Mesothelial cell of epicardium (in vitro differentiated cells): ENCODE results near the gene ACIN1. TPM values are rescaled to one million over a fixed set of nuclear protein-coding genes. Genes with fewer than 3 reads are reported as not detected.

Experiments used
- DNase-seq, 2 experiments: peaks; one replicate each; pipeline ENCODE4 v3.0.0; 2021; ENCODE audit warnings: low spot score in 2 of 2; ENCODE audit not compliant: unreplicated experiment in 2 of 2
- H3K27ac Mint-ChIP-seq: 2 replicates; pipeline ENCODE4 v1.8.0; 2021; ENCODE audit warnings: mixed read lengths
- H3K27me3 Mint-ChIP-seq: 2 replicates; pipeline ENCODE4 v1.8.0; 2021; ENCODE audit warnings: low read depth, mixed read lengths
- H3K36me3 Mint-ChIP-seq: 2 replicates; pipeline ENCODE4 v1.8.0; 2021; ENCODE audit warnings: mixed read lengths
- H3K4me1 Mint-ChIP-seq: 2 replicates; pipeline ENCODE4 v1.8.0; 2021; ENCODE audit warnings: mixed read lengths
- H3K4me3 Mint-ChIP-seq: 2 replicates; pipeline ENCODE4 v1.8.0; 2021; ENCODE audit warnings: mild to moderate bottlenecking, moderate library complexity, mixed read lengths
- H3K9me3 Mint-ChIP-seq: 2 replicates; pipeline ENCODE4 v1.8.0; 2021; ENCODE audit warnings: mixed read lengths
- total RNA-seq: library from RNA; stranded (reverse); gene quantifications from 3 replicates; pipeline ENCODE4 v1.2.1, GENCODE V29; 2021
- TF ChIP-seq, protein P1 (sequence below): fragments of 200-600 bp; sonication (generic); IDR thresholded peaks from one replicate; pipeline ENCODE4 v1.5.0; 2021; ENCODE audit warnings: antibody characterized with exemption; ENCODE audit not compliant: unreplicated experiment

Gene ACIN1
- total RNA-seq, 1 donor from 2014 or later = 401 TPM

GRCh38 chr14:23060536-23061260 lies 34.2 kb downstream of the ACIN1 start:
- Mint-ChIP-seq H3K4me1 (peaks cover 42% of the 10 kb centered on the region), H3K9me3 (no peaks in the 10 kb centered on the region), H3K4me3 (no peak overlapping the region), H3K27me3 (no peaks in the 10 kb centered on the region), H3K36me3 (peaks cover 28% of the 10 kb centered on the region), H3K27ac (peak overlapping the region; percentile 47)
- DNase-seq = no peak
- TF ChIP-seq, protein P1, sequence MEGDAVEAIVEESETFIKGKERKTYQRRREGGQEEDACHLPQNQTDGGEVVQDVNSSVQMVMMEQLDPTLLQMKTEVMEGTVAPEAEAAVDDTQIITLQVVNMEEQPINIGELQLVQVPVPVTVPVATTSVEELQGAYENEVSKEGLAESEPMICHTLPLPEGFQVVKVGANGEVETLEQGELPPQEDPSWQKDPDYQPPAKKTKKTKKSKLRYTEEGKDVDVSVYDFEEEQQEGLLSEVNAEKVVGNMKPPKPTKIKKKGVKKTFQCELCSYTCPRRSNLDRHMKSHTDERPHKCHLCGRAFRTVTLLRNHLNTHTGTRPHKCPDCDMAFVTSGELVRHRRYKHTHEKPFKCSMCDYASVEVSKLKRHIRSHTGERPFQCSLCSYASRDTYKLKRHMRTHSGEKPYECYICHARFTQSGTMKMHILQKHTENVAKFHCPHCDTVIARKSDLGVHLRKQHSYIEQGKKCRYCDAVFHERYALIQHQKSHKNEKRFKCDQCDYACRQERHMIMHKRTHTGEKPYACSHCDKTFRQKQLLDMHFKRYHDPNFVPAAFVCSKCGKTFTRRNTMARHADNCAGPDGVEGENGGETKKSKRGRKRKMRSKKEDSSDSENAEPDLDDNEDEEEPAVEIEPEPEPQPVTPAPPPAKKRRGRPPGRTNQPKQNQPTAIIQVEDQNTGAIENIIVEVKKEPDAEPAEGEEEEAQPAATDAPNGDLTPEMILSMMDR = no peak

GRCh38 chr14:23058654-23059504 lies 36.1 kb downstream of the ACIN1 start:
- H3K36me3 Mint-ChIP-seq = peaks cover 20% of the 10 kb centered on the region
- TF ChIP-seq, protein P1 = no peak
- H3K27ac Mint-ChIP-seq = peak overlapping the region; percentile 58
- no peaks in the 10 kb centered on the region for H3K9me3 Mint-ChIP-seq
- H3K4me1 Mint-ChIP-seq = peaks cover 39% of the 10 kb centered on the region
- H3K4me3 Mint-ChIP-seq = no peak overlapping the region
- no peak for DNase-seq
- no peaks in the 10 kb centered on the region for H3K27me3 Mint-ChIP-seq

DNA sequence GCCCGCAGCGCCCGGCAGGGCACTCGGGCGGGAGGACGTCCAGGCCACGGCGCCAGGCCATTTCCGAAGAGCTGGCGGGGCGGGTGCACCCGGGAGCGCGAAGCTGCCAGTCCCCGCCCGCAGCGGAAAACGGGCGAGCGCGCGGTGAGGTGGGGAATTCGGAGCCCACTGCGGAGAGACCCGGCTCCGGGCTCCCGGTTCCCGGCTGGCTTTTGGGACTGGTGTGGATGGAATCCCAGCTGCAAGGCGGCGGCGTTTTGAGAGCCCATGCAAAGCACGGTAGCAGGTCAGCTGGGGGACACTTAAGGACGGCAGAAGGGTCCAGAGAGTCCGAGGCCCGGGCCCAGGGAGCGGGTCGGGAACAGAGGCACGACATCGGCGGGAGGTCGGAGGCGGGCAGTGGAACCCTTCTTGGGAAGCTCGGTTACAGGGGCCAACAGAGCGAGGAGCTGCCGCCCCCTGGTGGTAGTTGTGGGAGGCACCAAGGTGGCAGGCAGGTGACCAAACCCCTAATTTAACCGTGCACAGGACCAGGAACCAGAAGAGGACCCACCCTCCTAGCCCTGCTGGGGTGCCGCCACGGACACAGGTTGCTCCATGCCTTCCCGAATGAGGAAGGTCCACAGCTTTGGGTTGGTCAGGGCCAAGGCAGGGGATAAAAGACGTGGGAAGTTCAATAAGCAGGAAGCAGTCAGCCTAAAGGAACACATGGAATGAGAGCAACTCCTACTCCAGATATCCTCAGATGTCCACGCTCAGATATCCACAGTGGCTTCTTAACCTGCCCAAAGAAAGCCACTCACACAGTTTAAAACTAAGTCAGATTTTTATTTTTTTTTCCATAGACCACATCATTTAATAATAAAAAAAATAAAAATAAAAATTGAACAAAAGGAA lies 36.9 kb downstream of the ACIN1 start:
- peak; percentile 78 to 96 for DNase-seq
- Mint-ChIP-seq H3K36me3 (peaks cover 13% of the 10 kb centered on the region), H3K27ac (peak overlapping the region; percentile 95), H3K4me1 (peaks cover 30% of the 10 kb centered on the region), H3K27me3 (no peaks in the 10 kb centered on the region), H3K4me3 (peak overlapping the region; percentile 84), H3K9me3 (no peaks in the 10 kb centered on the region)
- TF ChIP-seq, protein P1 = peak; percentile 99

DNA sequence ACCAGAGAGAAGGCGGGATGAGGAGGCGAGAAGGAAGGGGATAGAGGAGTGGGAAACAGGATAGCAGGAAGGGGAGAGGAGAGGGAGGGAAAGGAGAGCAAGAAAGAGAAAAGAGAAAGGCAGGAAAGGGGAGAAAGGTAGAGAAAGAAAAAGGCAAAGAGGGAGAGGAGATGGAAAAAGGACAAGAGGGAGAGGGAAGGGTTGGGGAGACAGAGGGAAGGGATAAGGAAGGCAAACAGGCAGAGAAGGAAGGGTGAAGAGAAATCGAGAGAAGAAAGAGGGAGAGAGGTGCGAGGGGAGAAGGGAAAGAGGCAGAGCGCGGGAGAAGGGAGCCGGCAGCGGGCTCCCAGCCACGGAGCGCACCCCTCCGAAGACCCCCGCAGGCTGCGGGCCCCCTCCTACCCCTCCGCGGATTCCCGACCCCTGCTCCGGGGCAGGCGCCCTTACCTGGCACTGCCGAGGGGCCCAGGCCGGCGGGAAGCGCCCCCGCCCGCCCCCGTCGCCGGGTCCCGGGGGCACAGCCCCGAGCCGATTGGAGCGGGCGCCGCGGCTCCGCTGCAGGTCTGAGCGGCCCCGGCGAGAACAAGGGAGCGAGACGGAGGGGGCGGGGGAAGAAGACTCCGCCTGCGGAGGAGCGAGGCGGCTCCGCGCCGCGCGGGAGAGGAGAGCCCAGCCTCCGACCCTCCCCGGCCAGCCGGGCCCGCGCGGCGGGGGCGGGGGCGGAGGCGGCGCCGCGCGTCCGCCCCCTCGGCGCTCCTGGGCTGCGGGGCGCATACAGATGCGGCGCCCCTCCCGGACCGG lies 37.8 kb downstream of the ACIN1 start, which contains the start of gene CDH24:
TSS of gene CDH24 (minus strand) at position 565 of the 801 bp plus-strand sequence. CDS start 1,787 bp downstream, outside the sequence.
- H3K27ac Mint-ChIP-seq = peak within 1 kb of the TSS; percentile 95
- peak; percentile 72 to 82 for DNase-seq
- peak within 1 kb of the TSS; percentile 84 for H3K4me3 Mint-ChIP-seq
- H3K27me3 Mint-ChIP-seq = no peaks in the 10 kb centered on the region
- TF ChIP-seq, protein P1 = no peak
- peaks cover 21% of the 10 kb centered on the region for H3K4me1 Mint-ChIP-seq
- H3K9me3 Mint-ChIP-seq = no peaks in the 10 kb centered on the region
- peaks cover 8% of the 10 kb centered on the region for H3K36me3 Mint-ChIP-seq
